HG03039 (cell line): ENCODE results near the gene SHB.
A peak's percentile ranks its signal among the peaks of the same experiment; 100 is the strongest.

Experiments
- ATAC-seq: cut with Tn5 transposase; IDR thresholded peaks from one replicate; pipeline ENCODE4 v1.9.1; 2021; ENCODE audit warnings: mild to moderate bottlenecking, moderate library complexity; ENCODE audit not compliant: unreplicated experiment

Gene SHB

GRCh38 chr9:38010918-38011704, 57.9 kb downstream of the SHB start:
- ATAC-seq: no peak

GRCh38 chr9:38009990-38010389, 59.0 kb downstream of the SHB start:
- ATAC-seq: no peak

- ATAC-seq: no peak
These were observed 60.0 kb downstream of the SHB start for GRCh38 chr9:38009035-38009501.

GRCh38 chr9:38008168-38009034, 60.6 kb downstream of the SHB start:
- peak; percentile 68 for ATAC-seq

GRCh38 chr9:38007016-38007415, 62.0 kb downstream of the SHB start:
- no peak for ATAC-seq

- ATAC-seq: no peak
These were observed 62.9 kb downstream of the SHB start for GRCh38 chr9:38006163-38006562.

GRCh38 chr9:38004809-38005560, 64.0 kb downstream of the SHB start:
- no peak for ATAC-seq

GRCh38 chr9:38003946-38004808, 64.8 kb downstream of the SHB start:
- ATAC-seq: no peak

- no peak for ATAC-seq
These were observed 65.8 kb downstream of the SHB start for GRCh38 chr9:38003230-38003629.

GRCh38 chr9:38001430-38001829, 67.6 kb downstream of the SHB start:
- ATAC-seq: no peak

- ATAC-seq: no peak
These were observed 68.3 kb downstream of the SHB start for GRCh38 chr9:38000735-38001134.

GRCh38 chr9:38000332-38000731, 68.7 kb downstream of the SHB start:
- ATAC-seq: no peak

- ATAC-seq: no peak
These were observed 69.3 kb downstream of the SHB start for GRCh38 chr9:37999588-38000189.

GRCh38 chr9:37998881-37999587, 70.0 kb downstream of the SHB start:
- ATAC-seq: no peak

GRCh38 chr9:37997636-37998374, 71.2 kb downstream of the SHB start:
- ATAC-seq: no peak

- no peak for ATAC-seq
These were observed 72.2 kb downstream of the SHB start for GRCh38 chr9:37996819-37997217.

GRCh38 chr9:37995961-37996818, 72.8 kb downstream of the SHB start:
- no peak for ATAC-seq

GRCh38 chr9:37995348-37995737, 73.7 kb downstream of the SHB start:
- no peak for ATAC-seq
